HepG2 (cell line): ENCODE results near the gene FGD3. TPM values are rescaled to one million over a fixed set of nuclear protein-coding genes. Genes with fewer than 3 reads are reported as not detected.
"Not testable (repeated sequence)": the region's sequence is repeated elsewhere in the genome, so short reads cannot be mapped to it uniquely, and the experiment has no call there.

Experiments
- ATAC-seq: fragments of 200-7000 bp; cut with Tn5 transposase; 3 replicates; pipeline ENCODE4 v1.9.1; 2020; ENCODE audit warnings: mild to moderate bottlenecking, moderate library complexity
- BruUV-seq: library from RNA; stranded (reverse); fragments of 400-500 nt; replicated peaks from 2 replicates; lab custom pipeline; 2021; lab: Mats Ljungman, UMichigan
- CTCF ChIA-PET: fragments of 300-600 bp; formaldehyde crosslinking; extraction: SDS; loops from one replicate; lab custom pipeline; 2021; ENCODE audit warnings: low total read pairs, inconsistent platforms, low intra/inter-chr PET ratio; lab: Yijun Ruan, JAX
- POLR2A ChIA-PET: fragments of 350-600 bp; sonication (Branson Sonifier 250); formaldehyde crosslinking; loops from one replicate; lab custom pipeline; 2020; ENCODE audit warnings: antibody characterized with exemption, inconsistent platforms; lab: Yijun Ruan, JAX
- DNase-seq: peaks from one replicate; pipeline ENCODE4 v3.0.0-alpha.2; 2015; ENCODE audit warnings: low spot score
- FAIRE-seq: peaks from 3 replicates; lab custom pipeline; 2011; peaks lifted over from hg19 to GRCh38; lab: Jason Lieb, UNC
- H2AFZ ChIP-seq: one replicate; pipeline ENCODE4 v1.6.1; 2011; ENCODE audit warnings: low read length, inconsistent platforms
- H3K27ac ChIP-seq: fragments of 300-600 bp; 3 replicates; pipeline ENCODE4 v1.8.0; 2011; ENCODE audit warnings: mixed run types, mild to moderate bottlenecking, mixed read lengths, low read length, inconsistent platforms; ENCODE audit not compliant: insufficient read depth; ENCODE audit errors: extremely low read length
- H3K27me3 ChIP-seq, 2 experiments: fragments of 200-600 bp in 1 of 2; 2 replicates in 1 of 2; 3 replicates in 1 of 2; pipeline versions ENCODE4 v1.6.0 to v1.8.0; 2011; ENCODE audit warnings: low read length in 2 of 2, mild to moderate bottlenecking in 2 of 2, moderate library complexity in 2 of 2, inconsistent platforms in 1 of 2; ENCODE audit not compliant: insufficient read depth in 2 of 2, control insufficient read depth in 1 of 2
- H3K36me3 ChIP-seq, 2 experiments: fragments of 200-600 bp in 1 of 2; replicated peaks in 1 of 2; 2 replicates in 1 of 2; 3 replicates in 1 of 2; pipeline versions ENCODE4 v1.5.1 to v1.8.0; 2011; ENCODE audit warnings: low read length in 2 of 2, inconsistent platforms in 1 of 2; ENCODE audit not compliant: insufficient read depth in 2 of 2, control insufficient read depth in 1 of 2
- H3K4me1 ChIP-seq: 2 replicates; pipeline ENCODE4 v1.5.1; 2012; ENCODE audit warnings: low read length, inconsistent platforms; ENCODE audit not compliant: insufficient read depth
- H3K4me2 ChIP-seq: 2 replicates; pipeline ENCODE4 v1.6.0; 2011; ENCODE audit warnings: low read depth, low read length, inconsistent platforms
- H3K4me3 ChIP-seq, 3 experiments: fragments of 200-600 bp in 1 of 3; sonication (generic), shearing (Covaris generic) in 1 of 3; replicated peaks in 1 of 3; 2 replicates each; pipeline ENCODE4 v1.5.1; 2011 to 2016; ENCODE audit warnings: low read length in 3 of 3, inconsistent platforms in 2 of 3, low read depth in 2 of 3, mild to moderate bottlenecking in 2 of 3, control low read depth in 1 of 3, mixed read lengths in 1 of 3; ENCODE audit not compliant: insufficient read depth in 1 of 3
- H3K79me2 ChIP-seq: one replicate; pipeline ENCODE4 v1.6.1; 2011; ENCODE audit warnings: low read length, inconsistent platforms; ENCODE audit not compliant: insufficient read depth
- H3K9ac ChIP-seq: 2 replicates; pipeline ENCODE4 v1.6.0; 2011; ENCODE audit warnings: mild to moderate bottlenecking, low read depth, low read length, inconsistent platforms; ENCODE audit not compliant: insufficient read depth
- H3K9me3 ChIP-seq: 2 replicates; pipeline ENCODE4 v1.5.1; 2012; ENCODE audit warnings: mild to moderate bottlenecking, low read length
- H4K20me1 ChIP-seq: 2 replicates; pipeline ENCODE4 v1.6.0; 2011; ENCODE audit warnings: inconsistent platforms, mild to moderate bottlenecking, low read length, moderate library complexity; ENCODE audit not compliant: insufficient read depth
- DNMT3B ChIP-seq: conservative IDR thresholded peaks from 2 replicates; pipeline ENCODE4 v1.6.1; 2016; ENCODE audit warnings: missing biosample characterization, control low read depth
- E2F1 ChIP-seq: sonication (generic); formaldehyde crosslinking; IDR thresholded peaks from 2 replicates; pipeline ENCODE4 v1.5.0; 2020; ENCODE audit warnings: missing genetic modification reagents
- ELF1 ChIP-seq: sonication (generic); formaldehyde crosslinking; IDR thresholded peaks from 2 replicates; pipeline ENCODE4 v1.4.0; 2020; ENCODE audit warnings: missing genetic modification reagents
- FOSL1 ChIP-seq: sonication (generic); formaldehyde crosslinking; IDR thresholded peaks from 2 replicates; pipeline ENCODE4 v1.9.0; 2021; ENCODE audit warnings: missing genetic modification reagents, borderline replicate concordance
- KDM2A ChIP-seq: sonication (generic); formaldehyde crosslinking; IDR thresholded peaks from 2 replicates; pipeline ENCODE4 v1.4.0; 2020; ENCODE audit warnings: low read depth, missing genetic modification reagents, borderline replicate concordance
- KMT2A ChIP-seq: sonication (generic); formaldehyde crosslinking; IDR thresholded peaks from 2 replicates; pipeline ENCODE4 v1.4.0; 2020; ENCODE audit warnings: missing genetic modification reagents
- MAFK ChIP-seq, 2 experiments: IDR thresholded peaks in 1 of 2; conservative IDR thresholded peaks in 1 of 2; 2 replicates each; pipeline ENCODE4 v1.6.1; 2011; ENCODE audit warnings: improper control_type of control experiment in 2 of 2, low read length in 2 of 2
- MLLT10 ChIP-seq: sonication (generic); formaldehyde crosslinking; IDR thresholded peaks from 2 replicates; pipeline ENCODE4 v1.4.0; 2020; ENCODE audit warnings: missing genetic modification reagents
- SAFB2 ChIP-seq: sonication (generic); formaldehyde crosslinking; IDR thresholded peaks from 2 replicates; pipeline ENCODE4 v1.5.1; 2020; ENCODE audit warnings: missing genetic modification reagents, low read depth, mild to moderate bottlenecking, borderline replicate concordance
- SRSF1 ChIP-seq: fragments of 200-400 bp; formaldehyde crosslinking; optimal IDR thresholded peaks from 2 replicates; pipeline ENCODE3; 2017; ENCODE audit warnings: mild to moderate bottlenecking, low read depth, low read length, moderate library complexity
- ZIK1 ChIP-seq: sonication (generic); formaldehyde crosslinking; IDR thresholded peaks from 2 replicates; pipeline ENCODE4 v1.5.0; 2020; ENCODE audit warnings: mild to moderate bottlenecking, low read depth, missing genetic modification reagents, borderline replicate concordance
- WGBS: methylation state at CpG from one replicate; pipeline ENCODE4 v1.1.6; 2017; ENCODE audit warnings: low lambda C conversion rate; 5-methylcytosine and 5-hydroxymethylcytosine counted together
- in situ Hi-C: cut with HindIII; loops from 2 replicates; pipeline ENCODE4 v1.10.0; 2017; ENCODE audit warnings: low pct_unique_long_range_greater_than_20kb; ENCODE audit not compliant: extremely low pct_ligation_motif_present
- intact Hi-C: fragments of 100-400 bp; cut with micrococcal nuclease; formaldehyde crosslinking; loops from one replicate; pipeline ENCODE4 v1.10.0; 2022; ENCODE audit not compliant: unreplicated experiment
- polyA plus RNA-seq, 8 experiments: library from polyadenylated mRNA; depleted of rRNA in 3 of 8; stranded (reverse) in 7 of 8; unstranded in 1 of 8; fragments of >200 nt; fragmentation: Illumina TruSeq in 4 of 8; extraction: Trizol in 4 of 8; gene quantifications; 2 replicates each; pipeline versions ENCODE4 v1.2.1 to v1.2.3, GENCODE V29; 2011 to 2016; ENCODE audit warnings: low read depth in 4 of 8, missing spikeins in 1 of 8, mixed read lengths in 1 of 8; ENCODE audit not compliant: insufficient read depth in 1 of 8
- total RNA-seq, 5 experiments: library from RNA; depleted of rRNA; stranded (reverse); fragments of >200 nt; fragmentation: Illumina TruSeq; extraction: Trizol; gene quantifications; 2 replicates each; pipeline ENCODE4 v1.2.3, GENCODE V29; 2016; ENCODE audit warnings: low read depth in 1 of 5
- TF ChIP-seq, protein P1 (sequence below): sonication (generic); formaldehyde crosslinking; IDR thresholded peaks from 2 replicates; pipeline ENCODE4 v1.4.0; 2020; ENCODE audit warnings: mild to moderate bottlenecking, missing genetic modification reagents

The FGD3 gene
- total and polyA plus RNA-seq, 2 of the 13 experiments (the other 11 are each of a cell fraction or from before 2014, with no cell fraction given): 0.53 to 1.1 TPM

DNA sequence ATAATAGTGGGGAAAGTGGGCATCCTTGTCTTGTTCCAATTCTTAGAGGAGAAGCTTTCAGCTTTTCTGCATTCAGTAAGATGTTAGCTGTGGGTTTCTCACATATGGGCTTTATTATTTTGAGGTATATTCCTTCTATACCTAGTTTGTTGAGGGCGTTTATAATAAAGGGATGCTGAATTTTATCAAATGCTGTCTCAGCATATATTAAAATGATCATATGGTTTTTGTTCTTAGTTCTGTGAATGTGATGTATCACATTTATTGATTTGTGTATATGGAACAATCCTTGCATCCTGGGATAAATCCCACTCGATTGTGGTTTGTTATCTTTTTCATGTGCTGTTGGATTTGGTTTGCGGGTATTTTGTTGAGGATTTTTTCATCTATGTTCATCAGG, 43.1 kb downstream of the FGD3 start (continued):
- TF ChIP-seq E2F1 (CRISPR knock-in tag) (no peak), MAFK (conservative IDR thresholded peaks at IDR 0.05 in 1 of 2, IDR thresholded peaks at IDR 0.05 in 1 of 2; ENCODE audit: low read length in 2 of 2) (peak; percentile 69 to 89), KMT2A (no peak), MLLT10 (CRISPR knock-in tag) (no peak)

- Histone ChIP-seq H3K4me1 (peaks cover 23% of the 10 kb centered on the region), H3K79me2 (no peaks in the 10 kb centered on the region), H3K4me2 (no peak overlapping the region), H4K20me1 (no peaks in the 10 kb centered on the region), H3K27me3 (no peaks in the 10 kb centered on the region), H2AFZ (no peak overlapping the region), H3K36me3 (no peaks in the 10 kb centered on the region), H3K9me3 (no peaks in the 10 kb centered on the region), H3K4me3 (no peak overlapping the region), H3K9ac (no peak overlapping the region), H3K27ac (no peak overlapping the region)
- ChIA-PET CTCF (no interaction called here), POLR2A (no interaction called here)
- TF ChIP-seq SAFB2: no peak
- TF ChIP-seq, protein P1, sequence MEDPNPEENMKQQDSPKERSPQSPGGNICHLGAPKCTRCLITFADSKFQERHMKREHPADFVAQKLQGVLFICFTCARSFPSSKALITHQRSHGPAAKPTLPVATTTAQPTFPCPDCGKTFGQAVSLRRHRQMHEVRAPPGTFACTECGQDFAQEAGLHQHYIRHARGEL (CRISPR knock-in tag): no peak
- no peak for TF ChIP-seq FOSL1 (CRISPR knock-in tag)
- no peak for TF ChIP-seq KDM2A (CRISPR knock-in tag)
- no peak for TF ChIP-seq DNMT3B
- no peak for TF ChIP-seq ZIK1
- TF ChIP-seq ELF1 (CRISPR knock-in tag): no peak
- no peak for TF ChIP-seq SRSF1
- FAIRE-seq: no peak
- in situ Hi-C loops: no loop called here
- ATAC-seq: no peak
- intact Hi-C loops: no loop called here
- DNase-seq: no peak
- WGBS: 70% methylated on average over 4 of the region's 4 CpGs
- BruUV-seq: no TSS peak
Measured at GRCh38 chr9:92992549-92992948, 45.2 kb downstream of the FGD3 start.

DNA sequence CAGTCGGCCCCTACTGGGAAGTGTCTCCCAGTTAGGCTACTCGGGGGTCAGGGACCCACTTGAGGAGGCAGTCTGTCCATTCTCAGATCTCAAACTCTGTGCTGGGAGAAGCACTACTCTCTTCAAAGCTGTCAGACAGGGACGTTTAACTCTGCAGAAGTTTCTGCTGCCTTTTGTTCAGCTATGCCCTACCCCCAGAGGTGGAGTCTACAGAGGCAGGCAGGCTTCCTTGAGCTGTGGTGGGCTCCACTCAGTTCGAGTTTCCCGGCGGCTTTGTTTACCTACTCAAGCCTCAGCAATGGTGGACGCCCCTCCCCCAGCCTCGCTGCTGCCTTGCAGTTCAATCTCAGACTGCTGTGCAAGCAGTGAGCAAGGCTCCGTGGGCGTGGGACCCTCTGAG, 51.5 kb downstream of the FGD3 start:
- H3K4me1 ChIP-seq, DNase-seq, H3K9ac ChIP-seq, CTCF ChIA-PET, FAIRE-seq, intact Hi-C loops, POLR2A ChIA-PET, H3K27me3 ChIP-seq, H3K27ac ChIP-seq, H3K79me2 ChIP-seq, BruUV-seq, ATAC-seq, H3K9me3 ChIP-seq, in situ Hi-C loops, H2AFZ ChIP-seq, H3K36me3 ChIP-seq, H3K4me2 ChIP-seq, H4K20me1 ChIP-seq, H3K4me3 ChIP-seq: not testable (repeated sequence)
- 40% methylated on average over 5 of the region's 10 CpGs for WGBS
